ENCODE data around the gene SNTG2.

- no peak for TF ChIP-seq CTCF (conservative IDR thresholded peaks at IDR 0.05; ENCODE audit: low read length)
- no peak for TF ChIP-seq EZH2phosphoT487 (IDR thresholded peaks at IDR 0.05; ENCODE audit: borderline replicate concordance, low read depth, low read length)
Observed at GRCh38 chr2:1046067-1046466, 95.4 kb downstream of the SNTG2 start.
